GM10248 (cell line): ENCODE data around the gene PSMB2.

Source experiments
- CTCF ChIA-PET: fragments of 300-600 bp; sonication (Branson Sonifier 250); formaldehyde crosslinking; extraction: SDS; loops from one replicate; lab custom pipeline; 2021; ENCODE audit warnings: antibody characterized with exemption; lab: Yijun Ruan, JAX
- POLR2A ChIA-PET: fragments of 350-650 bp; sonication (Branson Sonifier 250); formaldehyde crosslinking; extraction: SDS; loops from one replicate; lab custom pipeline; 2020; ENCODE audit warnings: antibody characterized with exemption; lab: Yijun Ruan, JAX
- DNase-seq: peaks from one replicate; pipeline ENCODE4 v3.0.0; 2012; ENCODE audit errors: extremely low spot score
- CTCF ChIP-seq: IDR thresholded peaks from 2 replicates; pipeline ENCODE4 v1.5.1; 2012; ENCODE audit warnings: mild to moderate bottlenecking, low read depth; ENCODE audit errors: extremely low read depth, missing control alignments, control extremely low read depth

Gene PSMB2

DNA sequence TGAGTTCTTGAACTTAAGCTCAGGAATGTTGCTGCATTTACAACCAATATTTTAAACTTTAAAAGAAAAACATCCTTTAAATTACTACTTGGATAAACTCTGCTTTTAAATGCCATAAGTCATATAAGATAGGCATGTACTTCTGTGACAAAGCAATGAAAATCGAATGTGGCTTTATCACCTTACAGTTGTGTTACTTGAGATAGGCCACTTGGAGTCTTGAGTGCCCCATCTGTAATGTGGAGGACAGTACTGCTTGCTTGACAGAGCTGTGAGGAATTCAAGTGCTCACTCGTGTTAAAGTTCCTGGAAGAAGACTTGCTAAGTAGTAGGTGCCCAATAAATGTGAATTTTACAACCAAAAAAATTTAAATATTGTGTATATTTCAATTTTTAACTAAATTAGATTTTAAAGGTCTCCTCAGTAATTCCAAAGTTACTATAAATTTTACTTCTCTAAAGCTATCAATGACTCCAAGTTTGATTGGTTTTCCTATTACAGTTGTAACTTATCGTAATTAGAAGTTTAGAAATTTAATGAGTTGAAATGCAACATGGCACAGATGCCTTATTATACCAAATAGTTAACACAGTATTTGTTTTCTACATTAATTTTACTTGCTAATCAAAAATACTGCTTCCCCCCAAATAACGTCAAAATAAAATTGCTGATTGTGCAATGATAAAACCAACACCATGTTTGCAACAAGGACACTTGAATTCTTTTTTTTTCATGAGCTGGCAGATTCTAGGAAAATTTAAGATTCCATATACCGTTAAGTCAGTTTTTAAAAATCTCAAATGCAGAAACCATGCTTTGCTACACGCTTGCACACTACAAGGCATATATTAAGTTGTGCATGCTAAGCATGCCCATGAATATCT, 21.8 kb downstream of the PSMB2 start:
- ChIA-PET CTCF (interaction anchor here (0.6 to 1.8 kb wide), 3 partner anchors 18 to 169 kb away, joined by 3 to 7 read pairs (median 3); no protein-coding TSS in a partner anchor), POLR2A (no interaction called here)
- DNase-seq, result no peak
- no peak for TF ChIP-seq CTCF

DNA sequence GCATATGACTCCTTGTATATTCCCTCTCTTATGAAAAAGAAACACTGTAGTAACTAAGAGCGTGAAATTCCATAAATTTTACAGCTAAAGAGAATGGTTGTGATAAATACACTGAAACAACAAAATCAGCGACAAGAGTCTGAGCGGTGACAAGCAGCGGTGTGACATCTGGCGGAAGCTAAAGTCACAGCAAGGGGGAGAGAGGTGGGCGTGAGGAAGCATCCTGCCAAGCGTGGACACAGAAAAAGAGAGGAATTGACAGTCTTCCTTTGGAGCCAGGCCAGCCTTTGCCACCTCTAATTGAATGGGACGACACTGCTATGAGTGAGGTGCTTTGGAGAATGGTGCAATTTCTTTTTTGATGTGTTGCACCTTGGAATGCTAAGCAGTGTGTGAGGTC, 25.9 kb downstream of the PSMB2 start:
- no peak for DNase-seq
- POLR2A ChIA-PET, result no interaction called here
- CTCF ChIA-PET, result interaction anchor here (0.9 kb wide), 1 partner anchor 12 kb away, joined by 3 read pairs; no protein-coding TSS in a partner anchor
- no peak for TF ChIP-seq CTCF

DNA sequence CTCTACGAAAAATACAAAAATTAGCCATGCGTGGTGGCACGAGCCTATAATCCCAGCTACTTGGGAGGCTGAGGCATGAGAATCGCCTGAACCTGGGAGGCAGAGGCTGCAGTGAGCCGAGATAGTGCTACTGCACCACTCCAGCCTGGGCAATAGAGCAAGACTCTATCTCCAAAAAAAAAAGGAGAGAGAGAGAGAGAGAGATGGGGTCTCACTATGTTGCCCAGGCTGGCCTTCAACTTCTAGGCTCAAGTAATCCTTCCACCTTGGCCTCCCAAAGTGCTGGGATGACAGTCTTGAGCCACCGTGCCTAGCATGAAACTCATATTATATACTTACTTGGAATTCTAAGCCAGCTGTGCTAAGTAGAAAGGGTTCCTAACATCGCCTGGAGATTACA, 29.7 kb downstream of the PSMB2 start:
- POLR2A ChIA-PET, result no interaction called here
- CTCF ChIA-PET, result interaction anchor here (0.8 to 1.2 kb wide), 4 partner anchors 10 to 164 kb away, joined by 3 read pairs; no protein-coding TSS in a partner anchor
- TF ChIP-seq CTCF, result no peak
- no peak for DNase-seq

DNA sequence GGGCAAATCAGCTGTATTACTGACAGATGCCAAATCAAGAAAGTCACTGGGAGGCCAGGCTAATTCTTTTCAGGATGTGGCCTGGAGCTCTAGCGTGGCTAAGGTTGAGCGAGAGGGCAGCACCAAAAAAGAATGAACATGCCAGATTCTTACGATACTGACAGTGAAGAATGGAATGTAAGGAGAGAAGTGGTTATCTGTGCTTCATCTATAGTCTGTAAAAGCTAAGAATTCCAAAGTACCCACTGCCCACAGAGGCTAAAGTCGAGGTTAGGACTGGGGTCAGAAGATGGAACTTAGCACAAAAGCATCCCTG, 35.5 kb downstream of the PSMB2 start:
- TF ChIP-seq CTCF, result no peak
- ChIA-PET POLR2A (no interaction called here), CTCF (interaction anchor here (1.2 to 8.0 kb wide), 5 partner anchors 21 to 155 kb away, joined by 3 to 32 read pairs (median 5); no protein-coding TSS in a partner anchor)

DNA sequence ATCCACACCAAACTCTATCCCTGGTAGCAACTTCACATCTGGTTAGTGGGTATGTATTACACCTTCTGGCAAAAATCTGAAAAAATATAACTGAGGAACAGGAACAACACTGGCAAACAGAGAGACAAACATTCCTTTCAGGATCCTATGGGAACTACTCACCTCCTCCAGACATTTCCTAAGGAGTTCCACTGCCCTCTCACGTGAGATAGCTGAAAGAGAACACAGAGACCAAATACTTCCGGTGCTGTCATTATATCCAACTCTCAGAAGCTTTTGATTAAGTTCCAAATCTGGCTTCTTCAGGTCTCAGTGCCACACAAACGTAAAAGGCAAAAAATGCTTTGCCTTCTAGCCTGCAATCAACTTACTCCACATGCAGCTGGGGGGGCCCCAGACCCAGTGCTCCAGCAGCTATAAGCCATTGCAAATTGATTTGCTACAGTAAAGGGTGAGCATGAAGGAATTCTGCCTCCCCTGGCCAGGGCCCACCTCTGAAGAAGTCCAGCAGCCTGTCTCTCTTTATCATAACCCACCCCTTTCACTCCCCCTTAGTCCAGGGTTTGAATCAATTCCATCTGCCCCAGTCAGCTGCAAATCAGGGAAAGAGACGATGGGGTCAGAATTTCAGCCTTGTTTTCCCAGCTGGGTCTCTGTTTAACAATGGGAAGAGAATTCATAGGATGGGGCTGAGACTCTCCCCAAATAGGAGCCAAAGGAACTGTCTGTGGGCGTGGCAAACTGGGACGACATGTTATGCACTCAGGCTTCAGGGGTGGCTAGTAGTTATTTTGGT, 36.1 kb downstream of the PSMB2 start:
- DNase-seq, result no peak
- POLR2A ChIA-PET, result no interaction called here
- no peak for TF ChIP-seq CTCF
- CTCF ChIA-PET, result interaction anchor here (1.0 to 8.0 kb wide), 8 partner anchors 11 to 154 kb away, joined by 3 to 32 read pairs (median 4); no protein-coding TSS in a partner anchor

More for the DNA sequence above, 35.5 kb downstream of the PSMB2 start:
- no peak for DNase-seq

DNA sequence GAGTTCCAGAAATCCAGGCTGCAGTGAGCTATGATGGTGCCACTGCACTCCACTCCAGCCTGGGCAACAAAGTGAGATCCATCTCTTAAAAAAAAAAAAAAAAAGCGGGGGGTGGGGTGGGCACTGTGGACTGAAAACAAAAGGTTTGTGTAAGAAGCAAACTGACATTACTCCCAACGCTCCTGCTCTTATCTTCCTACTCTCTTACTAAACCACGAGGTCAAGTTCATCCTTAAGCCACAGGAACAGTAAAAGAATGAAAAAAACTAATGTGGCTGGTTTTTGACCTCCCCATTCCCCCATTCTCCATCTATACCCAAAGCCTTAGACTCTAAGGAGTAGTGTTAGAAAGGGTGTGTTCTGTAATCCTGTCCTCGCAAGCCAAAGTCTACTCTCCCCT, 37.4 kb downstream of the PSMB2 start:
- POLR2A ChIA-PET, result no interaction called here
- CTCF ChIA-PET, result interaction anchor here (1.0 to 8.0 kb wide), 4 partner anchors 20 to 111 kb away, joined by 3 to 32 read pairs (median 5); no protein-coding TSS in a partner anchor
- no peak for DNase-seq
- no peak for TF ChIP-seq CTCF
